OCI-LY3 (cell line): ENCODE results near the gene CAPN15.
"Not testable (repeated sequence)": the region's sequence is repeated elsewhere in the genome, so short reads cannot be mapped to it uniquely, and the experiment has no call there.

ENCODE experiments used
- H2AFZ ChIP-seq: fragments of 200-600, 300-600 bp; shearing (Covaris generic); 2 replicates; pipeline ENCODE4 v1.6.0; 2014; ENCODE audit warnings: antibody characterized with exemption, low read depth, low read length
- H3K27ac ChIP-seq: fragments of 200-600, 300-600 bp; sonication (generic); 2 replicates; pipeline ENCODE4 v1.5.1; 2014; ENCODE audit warnings: mild to moderate bottlenecking, low read length, moderate library complexity, mixed read lengths
- H3K27me3 ChIP-seq: fragments of 200-600, 300-600 bp; sonication (generic); 2 replicates; pipeline ENCODE4 v1.6.1; 2014; ENCODE audit warnings: low read depth, low read length, mixed read lengths
- H3K36me3 ChIP-seq: fragments of 200-600, 300-600 bp; sonication (generic); replicated peaks from 2 replicates; pipeline ENCODE3; 2014; ENCODE audit warnings: low read depth, low read length, mixed read lengths
- H3K4me1 ChIP-seq: fragments of 300-600, 200-600 bp; sonication (generic); 2 replicates; pipeline ENCODE4 v1.6.1; 2014; ENCODE audit warnings: low read length, mixed read lengths
- H3K4me2 ChIP-seq: fragments of 200-600, 300-600 bp; sonication (generic); 2 replicates; pipeline ENCODE4 v1.6.1; 2014; ENCODE audit warnings: low read length, mixed read lengths
- H3K4me3 ChIP-seq: fragments of 300-600, 200-600 bp; sonication (generic); 2 replicates; pipeline ENCODE4 v1.5.1; 2014; ENCODE audit warnings: antibody characterized with exemption, mild to moderate bottlenecking, low read length, moderate library complexity
- H3K79me2 ChIP-seq: fragments of 300-600, 200-600 bp; shearing (Covaris generic); 2 replicates; pipeline ENCODE4 v1.6.1; 2014; ENCODE audit warnings: mild to moderate bottlenecking, low read length, mixed read lengths
- H3K9ac ChIP-seq: fragments of 300-600, 200-600 bp; shearing (Covaris generic); 2 replicates; pipeline ENCODE4 v1.6.0; 2014; ENCODE audit warnings: mild to moderate bottlenecking, low read length, moderate library complexity
- H3K9me3 ChIP-seq: fragments of 200-600, 300-600 bp; shearing (Covaris generic); 2 replicates; pipeline ENCODE4 v1.6.1; 2014; ENCODE audit warnings: low read length, mixed read lengths; ENCODE audit not compliant: insufficient read depth
- H4K20me1 ChIP-seq: fragments of 200-600, 300-600 bp; sonication (generic); 2 replicates; pipeline ENCODE4 v1.6.1; 2016; ENCODE audit warnings: low read length, mixed read lengths; ENCODE audit not compliant: insufficient read depth
- CTCF ChIP-seq: fragments of 200-600, 300-600 bp; sonication (generic); IDR thresholded peaks from 2 replicates; pipeline ENCODE4 v1.5.1; 2014; ENCODE audit warnings: antibody characterized with exemption, low read length, low read depth
- EZH2phosphoT487 ChIP-seq: fragments of 200-600 bp; shearing (Covaris generic); IDR thresholded peaks from 2 replicates; pipeline ENCODE4 v1.6.1; 2018; ENCODE audit warnings: antibody characterized with exemption, mixed run types, low read depth

Gene CAPN15

GRCh38 chr16:489606-490005 is 37.9 kb upstream of the CAPN15 start:
- H3K4me2 ChIP-seq, result no peak overlapping the region
- no peak overlapping the region for H3K9ac ChIP-seq
- H3K4me3 ChIP-seq, result no peak overlapping the region
- H3K79me2 ChIP-seq, result no peaks in the 10 kb centered on the region
- H3K4me1 ChIP-seq, result no peaks in the 10 kb centered on the region
- H3K36me3 ChIP-seq, result peaks cover 4% of the 10 kb centered on the region
- H3K9me3 ChIP-seq, result no peaks in the 10 kb centered on the region
- H4K20me1 ChIP-seq, result no peaks in the 10 kb centered on the region
- H3K27ac ChIP-seq, result no peak overlapping the region
- TF ChIP-seq CTCF (no peak), EZH2phosphoT487 (no peak)
- no peak overlapping the region for H2AFZ ChIP-seq
- no peaks in the 10 kb centered on the region for H3K27me3 ChIP-seq

- Histone ChIP-seq H3K27ac (no peak overlapping the region), H3K79me2 (no peaks in the 10 kb centered on the region)
Measured at GRCh38 chr16:490768-491167, 36.7 kb upstream of the CAPN15 start.

DNA sequence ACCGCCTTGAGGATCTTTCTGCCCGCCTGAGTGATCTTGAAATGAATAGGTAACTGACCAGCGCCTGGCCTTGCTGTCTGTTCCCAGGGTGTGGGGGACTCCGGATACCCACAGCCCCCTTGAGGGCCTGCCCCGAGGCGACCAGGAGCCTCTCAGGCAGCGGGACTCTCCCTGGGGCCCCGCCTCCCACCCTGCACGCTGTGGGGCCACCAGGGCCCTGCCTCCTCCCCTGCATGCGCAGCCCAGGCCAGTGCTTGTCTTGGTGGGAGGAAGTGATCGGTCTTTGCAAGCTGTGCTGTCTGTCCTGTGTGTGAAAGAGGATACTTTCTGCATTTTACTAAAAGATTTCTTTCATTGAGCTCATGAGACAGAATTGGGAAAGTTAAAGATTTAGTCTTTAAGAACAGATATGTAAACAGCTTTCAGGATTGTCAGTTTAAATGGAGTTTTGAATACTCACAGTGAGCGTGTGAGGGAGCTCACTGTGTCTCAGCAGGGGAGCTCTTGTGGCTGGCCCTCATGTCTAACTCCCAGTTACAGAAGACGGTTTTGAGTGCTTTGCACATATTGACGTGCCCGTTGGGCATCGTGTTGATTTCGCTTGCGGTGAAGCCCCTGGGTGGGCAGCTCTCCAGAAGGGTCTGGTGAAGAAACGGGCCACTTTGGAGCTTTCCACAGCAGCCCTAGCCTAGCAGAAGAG is 36.1 kb upstream of the CAPN15 start:
- Histone ChIP-seq H2AFZ (no peak overlapping the region), H3K27ac (no peak overlapping the region), H3K4me3 (no peak overlapping the region), H3K27me3 (no peaks in the 10 kb centered on the region), H3K9ac (no peak overlapping the region), H3K9me3 (no peaks in the 10 kb centered on the region), H3K4me1 (no peaks in the 10 kb centered on the region), H3K36me3 (peaks cover 4% of the 10 kb centered on the region), H3K4me2 (no peak overlapping the region), H3K79me2 (no peaks in the 10 kb centered on the region), H4K20me1 (no peaks in the 10 kb centered on the region)
- TF ChIP-seq EZH2phosphoT487 (no peak), CTCF (no peak)

More at GRCh38 chr16:490768-491167, 36.7 kb upstream of the CAPN15 start:
- no peaks in the 10 kb centered on the region for H3K27me3 ChIP-seq
- TF ChIP-seq EZH2phosphoT487 (no peak), CTCF (no peak)
- no peak overlapping the region for H2AFZ ChIP-seq
- peaks cover 4% of the 10 kb centered on the region for H3K36me3 ChIP-seq
- H4K20me1 ChIP-seq, result no peaks in the 10 kb centered on the region
- H3K9ac ChIP-seq, result no peak overlapping the region
- H3K4me1 ChIP-seq, result no peaks in the 10 kb centered on the region
- no peak overlapping the region for H3K4me3 ChIP-seq
- H3K9me3 ChIP-seq, result no peaks in the 10 kb centered on the region
- H3K4me2 ChIP-seq, result no peak overlapping the region

GRCh38 chr16:492211-492875 is 35.2 kb upstream of the CAPN15 start:
- no peaks in the 10 kb centered on the region for H3K4me1 ChIP-seq
- H3K4me2 ChIP-seq, result no peak overlapping the region
- H3K27me3 ChIP-seq, result no peaks in the 10 kb centered on the region
- H3K36me3 ChIP-seq, result peaks cover 4% of the 10 kb centered on the region
- no peaks in the 10 kb centered on the region for H3K9me3 ChIP-seq
- H3K27ac ChIP-seq, result no peak overlapping the region
- H2AFZ ChIP-seq, result no peak overlapping the region
- no peak overlapping the region for H3K4me3 ChIP-seq
- H4K20me1 ChIP-seq, result no peaks in the 10 kb centered on the region
- no peak overlapping the region for H3K9ac ChIP-seq
- H3K79me2 ChIP-seq, result no peaks in the 10 kb centered on the region
- TF ChIP-seq CTCF (no peak), EZH2phosphoT487 (no peak)

DNA sequence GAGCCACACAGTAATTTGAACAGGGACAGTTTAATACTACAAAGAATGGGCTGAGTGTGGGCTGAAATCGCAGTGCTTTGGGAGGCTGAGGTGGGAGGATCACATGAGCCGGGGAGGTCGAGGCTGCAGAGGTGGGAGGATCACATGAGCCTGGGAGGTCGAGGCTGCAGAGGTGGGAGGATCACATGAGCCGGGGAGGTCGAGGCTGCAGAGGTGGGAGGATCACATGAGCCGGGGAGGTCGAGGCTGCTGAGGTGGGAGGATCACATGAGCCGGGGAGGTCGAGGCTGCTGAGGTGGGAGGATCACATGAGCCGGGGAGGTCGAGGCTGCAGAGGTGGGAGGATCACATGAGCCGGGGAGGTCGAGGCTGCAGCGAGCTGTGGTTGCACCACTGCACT is 32.8 kb upstream of the CAPN15 start:
- H3K27ac ChIP-seq, H3K9ac ChIP-seq, H3K79me2 ChIP-seq, H3K27me3 ChIP-seq, H3K36me3 ChIP-seq, H4K20me1 ChIP-seq, H2AFZ ChIP-seq, H3K9me3 ChIP-seq, H3K4me2 ChIP-seq, H3K4me3 ChIP-seq, H3K4me1 ChIP-seq: not testable (repeated sequence)
